ENCODE measurements around the gene EXOG.

DNA sequence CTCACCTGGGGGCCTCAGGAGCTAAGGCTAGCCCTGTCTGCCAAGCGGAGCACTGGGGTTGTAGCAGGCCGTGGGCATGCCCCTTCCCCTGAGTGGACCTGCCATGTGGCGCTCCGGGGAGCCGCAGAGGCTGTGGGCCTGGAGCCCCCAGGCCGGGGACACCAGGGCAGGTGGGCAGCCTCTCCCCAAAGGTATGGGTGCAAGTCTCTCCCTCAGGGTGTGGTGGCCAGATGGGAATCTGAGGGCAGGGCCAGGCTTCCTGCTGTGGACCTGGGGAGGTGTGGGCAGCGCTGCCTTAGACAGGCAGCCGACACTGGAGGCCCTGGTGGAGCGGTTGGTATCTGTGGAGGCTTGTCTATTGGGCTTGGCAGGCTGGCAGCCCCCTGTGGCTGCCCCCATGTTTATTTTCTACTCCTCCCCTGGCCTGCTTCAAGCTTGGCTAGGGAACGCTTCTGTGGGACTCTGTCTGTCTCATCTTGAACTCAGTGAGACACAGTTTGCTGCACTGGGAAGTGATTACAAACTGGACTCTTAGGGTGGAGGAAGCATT is 36.6 kb upstream of the EXOG start:
- TF ChIP-seq POLR2A (IDR thresholded peaks at IDR 0.05) = peak in 1 of 3 donors; percentile 11
- TF ChIP-seq, protein P1, sequence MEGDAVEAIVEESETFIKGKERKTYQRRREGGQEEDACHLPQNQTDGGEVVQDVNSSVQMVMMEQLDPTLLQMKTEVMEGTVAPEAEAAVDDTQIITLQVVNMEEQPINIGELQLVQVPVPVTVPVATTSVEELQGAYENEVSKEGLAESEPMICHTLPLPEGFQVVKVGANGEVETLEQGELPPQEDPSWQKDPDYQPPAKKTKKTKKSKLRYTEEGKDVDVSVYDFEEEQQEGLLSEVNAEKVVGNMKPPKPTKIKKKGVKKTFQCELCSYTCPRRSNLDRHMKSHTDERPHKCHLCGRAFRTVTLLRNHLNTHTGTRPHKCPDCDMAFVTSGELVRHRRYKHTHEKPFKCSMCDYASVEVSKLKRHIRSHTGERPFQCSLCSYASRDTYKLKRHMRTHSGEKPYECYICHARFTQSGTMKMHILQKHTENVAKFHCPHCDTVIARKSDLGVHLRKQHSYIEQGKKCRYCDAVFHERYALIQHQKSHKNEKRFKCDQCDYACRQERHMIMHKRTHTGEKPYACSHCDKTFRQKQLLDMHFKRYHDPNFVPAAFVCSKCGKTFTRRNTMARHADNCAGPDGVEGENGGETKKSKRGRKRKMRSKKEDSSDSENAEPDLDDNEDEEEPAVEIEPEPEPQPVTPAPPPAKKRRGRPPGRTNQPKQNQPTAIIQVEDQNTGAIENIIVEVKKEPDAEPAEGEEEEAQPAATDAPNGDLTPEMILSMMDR (IDR thresholded peaks at IDR 0.05) = no peak
